ENCODE data around the gene KNSTRN.

- TF ChIP-seq, protein P1, sequence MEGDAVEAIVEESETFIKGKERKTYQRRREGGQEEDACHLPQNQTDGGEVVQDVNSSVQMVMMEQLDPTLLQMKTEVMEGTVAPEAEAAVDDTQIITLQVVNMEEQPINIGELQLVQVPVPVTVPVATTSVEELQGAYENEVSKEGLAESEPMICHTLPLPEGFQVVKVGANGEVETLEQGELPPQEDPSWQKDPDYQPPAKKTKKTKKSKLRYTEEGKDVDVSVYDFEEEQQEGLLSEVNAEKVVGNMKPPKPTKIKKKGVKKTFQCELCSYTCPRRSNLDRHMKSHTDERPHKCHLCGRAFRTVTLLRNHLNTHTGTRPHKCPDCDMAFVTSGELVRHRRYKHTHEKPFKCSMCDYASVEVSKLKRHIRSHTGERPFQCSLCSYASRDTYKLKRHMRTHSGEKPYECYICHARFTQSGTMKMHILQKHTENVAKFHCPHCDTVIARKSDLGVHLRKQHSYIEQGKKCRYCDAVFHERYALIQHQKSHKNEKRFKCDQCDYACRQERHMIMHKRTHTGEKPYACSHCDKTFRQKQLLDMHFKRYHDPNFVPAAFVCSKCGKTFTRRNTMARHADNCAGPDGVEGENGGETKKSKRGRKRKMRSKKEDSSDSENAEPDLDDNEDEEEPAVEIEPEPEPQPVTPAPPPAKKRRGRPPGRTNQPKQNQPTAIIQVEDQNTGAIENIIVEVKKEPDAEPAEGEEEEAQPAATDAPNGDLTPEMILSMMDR (IDR thresholded peaks at IDR 0.05; ENCODE audit: insufficient read depth, low read length, poor library complexity, severe bottlenecking): no peak
- TF ChIP-seq EZH2phosphoT487 (conservative IDR thresholded peaks at IDR 0.05; ENCODE audit: low read length): no peak
Measured at GRCh38 chr15:40429068-40429710, 46.7 kb downstream of the KNSTRN start.
